HepG2 (cell line): ENCODE measurements around the gene C1orf74. TPM values are rescaled to one million over a fixed set of nuclear protein-coding genes. Genes with fewer than 3 reads are reported as not detected.

ENCODE experiments used
- ATAC-seq: fragments of 200-7000 bp; cut with Tn5 transposase; 3 replicates; pipeline ENCODE4 v1.9.1; 2020; ENCODE audit warnings: mild to moderate bottlenecking, moderate library complexity
- BruUV-seq: library from RNA; stranded (reverse); fragments of 400-500 nt; replicated peaks from 2 replicates; lab custom pipeline; 2021; lab: Mats Ljungman, UMichigan
- CTCF ChIA-PET: fragments of 300-600 bp; formaldehyde crosslinking; extraction: SDS; loops from one replicate; lab custom pipeline; 2021; ENCODE audit warnings: low total read pairs, inconsistent platforms, low intra/inter-chr PET ratio; lab: Yijun Ruan, JAX
- POLR2A ChIA-PET: fragments of 350-600 bp; sonication (Branson Sonifier 250); formaldehyde crosslinking; loops from one replicate; lab custom pipeline; 2020; ENCODE audit warnings: antibody characterized with exemption, inconsistent platforms; lab: Yijun Ruan, JAX
- DNase-seq: peaks from one replicate; pipeline ENCODE4 v3.0.0-alpha.2; 2015; ENCODE audit warnings: low spot score
- FAIRE-seq: peaks from 3 replicates; lab custom pipeline; 2011; peaks lifted over from hg19 to GRCh38; lab: Jason Lieb, UNC
- H2AFZ ChIP-seq: one replicate; pipeline ENCODE4 v1.6.1; 2011; ENCODE audit warnings: low read length, inconsistent platforms
- H3K27ac ChIP-seq: fragments of 300-600 bp; 3 replicates; pipeline ENCODE4 v1.8.0; 2011; ENCODE audit warnings: mixed run types, mild to moderate bottlenecking, mixed read lengths, low read length, inconsistent platforms; ENCODE audit not compliant: insufficient read depth; ENCODE audit errors: extremely low read length
- H3K27me3 ChIP-seq, 2 experiments: fragments of 200-600 bp in 1 of 2; 2 replicates in 1 of 2; 3 replicates in 1 of 2; pipeline versions ENCODE4 v1.6.0 to v1.8.0; 2011; ENCODE audit warnings: low read length in 2 of 2, mild to moderate bottlenecking in 2 of 2, moderate library complexity in 2 of 2, inconsistent platforms in 1 of 2; ENCODE audit not compliant: insufficient read depth in 2 of 2, control insufficient read depth in 1 of 2
- H3K36me3 ChIP-seq, 2 experiments: fragments of 200-600 bp in 1 of 2; replicated peaks in 1 of 2; 2 replicates in 1 of 2; 3 replicates in 1 of 2; pipeline versions ENCODE4 v1.5.1 to v1.8.0; 2011; ENCODE audit warnings: low read length in 2 of 2, inconsistent platforms in 1 of 2; ENCODE audit not compliant: insufficient read depth in 2 of 2, control insufficient read depth in 1 of 2
- H3K4me1 ChIP-seq: 2 replicates; pipeline ENCODE4 v1.5.1; 2012; ENCODE audit warnings: low read length, inconsistent platforms; ENCODE audit not compliant: insufficient read depth
- H3K4me2 ChIP-seq: 2 replicates; pipeline ENCODE4 v1.6.0; 2011; ENCODE audit warnings: low read depth, low read length, inconsistent platforms
- H3K4me3 ChIP-seq, 3 experiments: fragments of 200-600 bp in 1 of 3; sonication (generic), shearing (Covaris generic) in 1 of 3; replicated peaks in 1 of 3; 2 replicates each; pipeline ENCODE4 v1.5.1; 2011 to 2016; ENCODE audit warnings: low read length in 3 of 3, inconsistent platforms in 2 of 3, low read depth in 2 of 3, mild to moderate bottlenecking in 2 of 3, control low read depth in 1 of 3, mixed read lengths in 1 of 3; ENCODE audit not compliant: insufficient read depth in 1 of 3
- H3K79me2 ChIP-seq: one replicate; pipeline ENCODE4 v1.6.1; 2011; ENCODE audit warnings: low read length, inconsistent platforms; ENCODE audit not compliant: insufficient read depth
- H3K9ac ChIP-seq: 2 replicates; pipeline ENCODE4 v1.6.0; 2011; ENCODE audit warnings: mild to moderate bottlenecking, low read depth, low read length, inconsistent platforms; ENCODE audit not compliant: insufficient read depth
- H3K9me3 ChIP-seq: 2 replicates; pipeline ENCODE4 v1.5.1; 2012; ENCODE audit warnings: mild to moderate bottlenecking, low read length
- H4K20me1 ChIP-seq: 2 replicates; pipeline ENCODE4 v1.6.0; 2011; ENCODE audit warnings: inconsistent platforms, mild to moderate bottlenecking, low read length, moderate library complexity; ENCODE audit not compliant: insufficient read depth
- DNMT1 ChIP-seq: sonication (generic); formaldehyde crosslinking; IDR thresholded peaks from 2 replicates; pipeline ENCODE4 v1.5.1; 2020; ENCODE audit warnings: mild to moderate bottlenecking, missing genetic modification reagents
- MEIS1 ChIP-seq: sonication (generic); formaldehyde crosslinking; IDR thresholded peaks from 2 replicates; pipeline ENCODE4 v1.9.0; 2021; ENCODE audit warnings: mild to moderate bottlenecking, missing genetic modification reagents, moderate library complexity, borderline replicate concordance
- MEIS2 ChIP-seq: sonication (generic); formaldehyde crosslinking; IDR thresholded peaks from 2 replicates; pipeline ENCODE4 v1.9.0; 2021; ENCODE audit warnings: mild to moderate bottlenecking, missing genetic modification reagents
- MTERF4 ChIP-seq: sonication (generic); formaldehyde crosslinking; IDR thresholded peaks from 2 replicates; pipeline ENCODE4 v1.8.0; 2023; ENCODE audit warnings: mild to moderate bottlenecking, missing genetic modification reagents
- SMAD9 ChIP-seq: sonication (generic); formaldehyde crosslinking; IDR thresholded peaks from 2 replicates; pipeline ENCODE4 v1.5.1; 2020; ENCODE audit warnings: mild to moderate bottlenecking, missing genetic modification reagents
- SRSF1 ChIP-seq: fragments of 200-400 bp; formaldehyde crosslinking; optimal IDR thresholded peaks from 2 replicates; pipeline ENCODE3; 2017; ENCODE audit warnings: mild to moderate bottlenecking, low read depth, low read length, moderate library complexity
- TEAD2 ChIP-seq: sonication (generic); formaldehyde crosslinking; IDR thresholded peaks from 2 replicates; pipeline ENCODE4 v1.9.0; 2021; ENCODE audit warnings: missing genetic modification reagents
- ZNF501 ChIP-seq: sonication (generic); formaldehyde crosslinking; IDR thresholded peaks from 2 replicates; pipeline ENCODE4 v1.5.1; 2020; ENCODE audit warnings: mild to moderate bottlenecking, moderate library complexity, missing genetic modification reagents
- ZNF547 ChIP-seq: sonication (generic); formaldehyde crosslinking; IDR thresholded peaks from 2 replicates; pipeline ENCODE4 v1.5.1; 2020; ENCODE audit warnings: mild to moderate bottlenecking, missing genetic modification reagents
- WGBS: methylation state at CpG from one replicate; pipeline ENCODE4 v1.1.6; 2017; ENCODE audit warnings: low lambda C conversion rate; 5-methylcytosine and 5-hydroxymethylcytosine counted together
- in situ Hi-C: cut with HindIII; loops from 2 replicates; pipeline ENCODE4 v1.10.0; 2017; ENCODE audit warnings: low pct_unique_long_range_greater_than_20kb; ENCODE audit not compliant: extremely low pct_ligation_motif_present
- intact Hi-C: fragments of 100-400 bp; cut with micrococcal nuclease; formaldehyde crosslinking; loops from one replicate; pipeline ENCODE4 v1.10.0; 2022; ENCODE audit not compliant: unreplicated experiment
- polyA plus RNA-seq, 8 experiments: library from polyadenylated mRNA; depleted of rRNA in 3 of 8; stranded (reverse) in 7 of 8; unstranded in 1 of 8; fragments of >200 nt; fragmentation: Illumina TruSeq in 4 of 8; extraction: Trizol in 4 of 8; gene quantifications; 2 replicates each; pipeline versions ENCODE4 v1.2.1 to v1.2.3, GENCODE V29; 2011 to 2016; ENCODE audit warnings: low read depth in 4 of 8, missing spikeins in 1 of 8, mixed read lengths in 1 of 8; ENCODE audit not compliant: insufficient read depth in 1 of 8
- total RNA-seq, 5 experiments: library from RNA; depleted of rRNA; stranded (reverse); fragments of >200 nt; fragmentation: Illumina TruSeq; extraction: Trizol; gene quantifications; 2 replicates each; pipeline ENCODE4 v1.2.3, GENCODE V29; 2016; ENCODE audit warnings: low read depth in 1 of 5

C1orf74 gene
- total and polyA plus RNA-seq, 2 of the 13 experiments (the other 11 are each of a cell fraction or from before 2014, with no cell fraction given): 0.33 to 0.71 TPM

- TF ChIP-seq ZNF501 (no peak), TEAD2 (CRISPR knock-in tag) (no peak), MEIS2 (no peak), SRSF1 (no peak)
Measured at GRCh38 chr1:209749670-209750323, 34.6 kb downstream of the C1orf74 start (continued).

GRCh38 chr1:209749205-209749604, 35.2 kb downstream of the C1orf74 start:
- H2AFZ ChIP-seq: no peak overlapping the region

More at GRCh38 chr1:209749205-209749604, 35.2 kb downstream of the C1orf74 start:
- intact Hi-C loops (loop anchor here (5.0 kb wide), 2 partner anchors 73 to 172 kb away; no protein-coding TSS in a partner anchor), in situ Hi-C loops (no loop called here)
- no peak for FAIRE-seq
- Histone ChIP-seq H3K4me2 (no peak overlapping the region), H3K27ac (no peak overlapping the region), H3K27me3 (no peaks in the 10 kb centered on the region; a peak in 1 of 5 replicates), H3K36me3 (no peaks in the 10 kb centered on the region), H3K9ac (no peak overlapping the region), H3K9me3 (no peaks in the 10 kb centered on the region), H3K79me2 (no peaks in the 10 kb centered on the region), H3K4me1 (peaks cover 9% of the 10 kb centered on the region), H4K20me1 (no peaks in the 10 kb centered on the region), H3K4me3 (no peak overlapping the region)
- TF ChIP-seq MEIS1 (CRISPR knock-in tag) (no peak), MTERF4 (CRISPR knock-in tag) (no peak), SMAD9 (CRISPR knock-in tag) (no peak), DNMT1 (no peak), ZNF547 (CRISPR knock-in tag) (no peak)
- WGBS: 0% methylated on average over 2 of the region's 2 CpGs
- ChIA-PET POLR2A (no interaction called here), CTCF (no interaction called here)
- no peak for DNase-seq
- ATAC-seq: no peak
- BruUV-seq: no TSS peak
